Head of caudate nucleus (tissue), 42 donors: ENCODE data around the gene MSX2.
A peak's percentile ranks its signal among the peaks of the same experiment; 100 is the strongest.

Experiments
- DNase-seq, 42 donors: peaks; one replicate each; pipeline versions ENCODE4 v3.0.0 to v3.0.0-alpha.2; 2020 to 2021; ENCODE audit warnings: mixed read lengths in 7 of 42
- intact Hi-C: fragments of 100-400 bp; cut with DNase I; formaldehyde crosslinking; loops from one replicate; pipeline ENCODE4 v1.15.0; 2022

The MSX2 gene

GRCh38 chr5:174731214-174732035 lies 7.0 kb downstream of the MSX2 start:
- DNase-seq = no peak
- intact Hi-C loops = no loop called here

GRCh38 chr5:174732036-174733020 lies 7.9 kb downstream of the MSX2 start:
- intact Hi-C loops = no loop called here
- no peak for DNase-seq

GRCh38 chr5:174733091-174733690 lies 8.8 kb downstream of the MSX2 start:
- no peak for DNase-seq

GRCh38 chr5:174733836-174734235 lies 9.5 kb downstream of the MSX2 start:
- intact Hi-C loops = no loop called here
- DNase-seq = no peak

More at GRCh38 chr5:174733091-174733690, 8.8 kb downstream of the MSX2 start:
- intact Hi-C loops = no loop called here

GRCh38 chr5:174734571-174735497 lies 10.5 kb downstream of the MSX2 start:
- DNase-seq = no peak
- intact Hi-C loops = loop anchor here (5.0 kb wide), 1 partner anchor 318 kb away; no protein-coding TSS in a partner anchor

- intact Hi-C loops = loop anchor here (5.0 kb wide), 1 partner anchor 318 kb away; no protein-coding TSS in a partner anchor
- peak in 13 of 42 donors; percentile 14 to 71 (median 39) for DNase-seq
Observed at GRCh38 chr5:174735498-174736330, 11.3 kb downstream of the MSX2 start.

GRCh38 chr5:174736331-174736721 lies 11.9 kb downstream of the MSX2 start:
- no peak for DNase-seq
- intact Hi-C loops = loop anchor here (5.0 kb wide), 1 partner anchor 319 kb away; no protein-coding TSS in a partner anchor

- intact Hi-C loops = loop anchor here (5.0 kb wide), 1 partner anchor 319 kb away; no protein-coding TSS in a partner anchor
- DNase-seq = no peak
Observed at GRCh38 chr5:174736777-174737176, 12.4 kb downstream of the MSX2 start.

- intact Hi-C loops = loop anchor here (5.0 kb wide), 1 partner anchor 320 kb away; no protein-coding TSS in a partner anchor
- no peak for DNase-seq
Observed at GRCh38 chr5:174737330-174737729, 12.9 kb downstream of the MSX2 start.

- intact Hi-C loops = no loop called here
- DNase-seq = no peak
Observed at GRCh38 chr5:174741352-174741751, 17.0 kb downstream of the MSX2 start.

GRCh38 chr5:174744896-174745295 lies 20.5 kb downstream of the MSX2 start:
- no peak for DNase-seq
- intact Hi-C loops = no loop called here

- DNase-seq = no peak
Observed at GRCh38 chr5:174745590-174746103, 21.3 kb downstream of the MSX2 start.

GRCh38 chr5:174750711-174751110 lies 26.3 kb downstream of the MSX2 start:
- intact Hi-C loops = no loop called here
- DNase-seq = no peak

More at GRCh38 chr5:174745590-174746103, 21.3 kb downstream of the MSX2 start:
- intact Hi-C loops = no loop called here

GRCh38 chr5:174751154-174752000 lies 27.0 kb downstream of the MSX2 start:
- intact Hi-C loops = no loop called here
- peak in 41 of 42 donors; percentile 18 to 78 (median 54) for DNase-seq

GRCh38 chr5:174752121-174752520 lies 27.7 kb downstream of the MSX2 start:
- intact Hi-C loops = no loop called here

GRCh38 chr5:174755106-174755505 lies 30.7 kb downstream of the MSX2 start:
- DNase-seq = no peak
- intact Hi-C loops = no loop called here

More at GRCh38 chr5:174752121-174752520, 27.7 kb downstream of the MSX2 start:
- DNase-seq = no peak
